Endothelial cell of umbilical vein (primary cell): Measurements from ENCODE around the gene MADCAM1.

Source experiments
- MAX ChIP-seq: IDR thresholded peaks from 2 replicates; pipeline ENCODE4 v1.6.1; 2011; ENCODE audit not compliant: insufficient read depth, insufficient read length
- POLR2A ChIP-seq: IDR thresholded peaks from 2 replicates; pipeline ENCODE4 v1.6.1; 2012; ENCODE audit warnings: low read depth, mild to moderate bottlenecking, control low read depth, low read length
- TF ChIP-seq, protein P1 (sequence below), 2 donors: IDR thresholded peaks; 1 replicate in 1 of 2; 2 replicates in 1 of 2; pipeline ENCODE4 v1.5.1; 2011; ENCODE audit warnings: low read length in 2 of 2, mild to moderate bottlenecking in 2 of 2, moderate library complexity in 2 of 2, control low read depth in 1 of 2, inconsistent platforms in 1 of 2, low read depth in 1 of 2; ENCODE audit not compliant: insufficient read depth in 1 of 2; ENCODE audit errors: extremely low read depth in 1 of 2

DNA sequence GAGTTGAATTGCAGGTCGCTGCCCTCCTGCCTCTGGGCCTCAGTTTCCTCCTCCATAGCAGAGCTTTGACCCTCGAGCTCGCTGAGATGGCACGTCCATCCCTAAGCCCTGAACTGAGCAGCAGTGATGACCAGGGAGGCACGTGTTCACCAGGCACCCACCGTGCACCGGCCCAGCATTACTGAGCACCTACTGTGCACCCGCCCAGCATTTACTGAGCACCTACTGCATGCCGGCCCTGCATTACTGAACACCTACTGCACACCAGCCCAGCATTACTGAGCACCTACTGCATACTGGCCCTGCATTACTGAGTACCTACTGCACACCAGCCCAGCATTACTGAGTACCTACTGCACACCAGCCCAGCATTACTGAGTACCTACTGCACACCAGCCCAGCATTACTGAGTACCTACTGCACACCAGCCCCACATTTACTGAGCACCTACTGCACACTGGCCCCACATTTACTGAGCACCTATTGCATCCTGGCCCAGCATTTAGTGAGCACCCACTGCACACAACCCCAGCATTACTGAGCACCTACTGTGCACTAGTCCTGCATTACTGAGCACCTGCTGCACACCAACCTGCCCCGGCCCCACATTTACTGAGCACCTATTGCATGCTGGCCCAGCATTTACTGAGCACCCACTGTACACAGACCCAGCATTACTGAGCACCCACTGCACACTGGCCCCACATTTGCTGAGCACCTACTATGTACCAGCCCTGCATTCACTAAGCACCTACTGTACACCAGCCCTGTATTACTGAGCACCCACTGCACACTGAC, 17.3 kb downstream of the MADCAM1 start:
- TF ChIP-seq, protein P1, sequence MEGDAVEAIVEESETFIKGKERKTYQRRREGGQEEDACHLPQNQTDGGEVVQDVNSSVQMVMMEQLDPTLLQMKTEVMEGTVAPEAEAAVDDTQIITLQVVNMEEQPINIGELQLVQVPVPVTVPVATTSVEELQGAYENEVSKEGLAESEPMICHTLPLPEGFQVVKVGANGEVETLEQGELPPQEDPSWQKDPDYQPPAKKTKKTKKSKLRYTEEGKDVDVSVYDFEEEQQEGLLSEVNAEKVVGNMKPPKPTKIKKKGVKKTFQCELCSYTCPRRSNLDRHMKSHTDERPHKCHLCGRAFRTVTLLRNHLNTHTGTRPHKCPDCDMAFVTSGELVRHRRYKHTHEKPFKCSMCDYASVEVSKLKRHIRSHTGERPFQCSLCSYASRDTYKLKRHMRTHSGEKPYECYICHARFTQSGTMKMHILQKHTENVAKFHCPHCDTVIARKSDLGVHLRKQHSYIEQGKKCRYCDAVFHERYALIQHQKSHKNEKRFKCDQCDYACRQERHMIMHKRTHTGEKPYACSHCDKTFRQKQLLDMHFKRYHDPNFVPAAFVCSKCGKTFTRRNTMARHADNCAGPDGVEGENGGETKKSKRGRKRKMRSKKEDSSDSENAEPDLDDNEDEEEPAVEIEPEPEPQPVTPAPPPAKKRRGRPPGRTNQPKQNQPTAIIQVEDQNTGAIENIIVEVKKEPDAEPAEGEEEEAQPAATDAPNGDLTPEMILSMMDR (IDR thresholded peaks at IDR 0.05; ENCODE audit: extremely low read depth in 1 of 2, insufficient read depth in 1 of 2, low read depth in 1 of 2, low read length in 2 of 2), result no peak
- TF ChIP-seq MAX (no peak), POLR2A (no peak)
